Immature natural killer cell (primary cell): ENCODE measurements around the gene UBE2QL1. TPM values are rescaled to one million over a fixed set of nuclear protein-coding genes. Genes with fewer than 3 reads are reported as not detected.
"Not testable (repeated sequence)": the region's sequence is repeated elsewhere in the genome, so short reads cannot be mapped to it uniquely, and the experiment has no call there.

Experiments
- DNase-seq, 3 donors: peaks; one replicate each; pipeline ENCODE4 v3.0.0; 2022; ENCODE audit warnings: mixed read lengths in 1 of 3
- H3K27ac Mint-ChIP-seq, 6 donors: one replicate each; pipeline ENCODE4 v1.8.0; 2020; ENCODE audit warnings: mixed read lengths in 6 of 6, mild to moderate bottlenecking in 5 of 6, inconsistent platforms in 4 of 6, moderate library complexity in 3 of 6
- H3K27me3 Mint-ChIP-seq, 3 donors: one replicate each; pipeline ENCODE4 v1.8.0; 2020 to 2021; ENCODE audit warnings: low read depth in 3 of 3, mild to moderate bottlenecking in 3 of 3, mixed read lengths in 3 of 3, moderate library complexity in 3 of 3, inconsistent platforms in 1 of 3
- H3K36me3 Mint-ChIP-seq, 3 donors: one replicate each; pipeline ENCODE4 v1.8.0; 2020; ENCODE audit warnings: mixed read lengths in 3 of 3, inconsistent platforms in 2 of 3, mild to moderate bottlenecking in 2 of 3
- H3K4me1 Mint-ChIP-seq, 2 donors: one replicate each; pipeline ENCODE4 v1.8.0; 2020; ENCODE audit warnings: inconsistent platforms in 2 of 2, mild to moderate bottlenecking in 2 of 2, mixed read lengths in 2 of 2, moderate library complexity in 1 of 2
- H3K4me3 Mint-ChIP-seq, 5 donors: one replicate each; pipeline ENCODE4 v1.8.0; 2020; ENCODE audit warnings: mild to moderate bottlenecking in 5 of 5, mixed read lengths in 5 of 5, inconsistent platforms in 3 of 5, moderate library complexity in 3 of 5
- H3K9me3 Mint-ChIP-seq, 6 donors: one replicate each; pipeline ENCODE4 v1.8.0; 2020; ENCODE audit warnings: mild to moderate bottlenecking in 6 of 6, mixed read lengths in 6 of 6, inconsistent platforms in 4 of 6, moderate library complexity in 3 of 6
- polyA plus RNA-seq, 3 donors: library from polyadenylated mRNA; unstranded; fragments of 300-500 nt; fragmentation: Illumina TruSeq; gene quantifications; one replicate each; pipeline ENCODE4 v1.2.3, GENCODE V29; 2021

The UBE2QL1 gene
- polyA plus RNA-seq, 3 donors from 2014 or later, result not detected

DNA sequence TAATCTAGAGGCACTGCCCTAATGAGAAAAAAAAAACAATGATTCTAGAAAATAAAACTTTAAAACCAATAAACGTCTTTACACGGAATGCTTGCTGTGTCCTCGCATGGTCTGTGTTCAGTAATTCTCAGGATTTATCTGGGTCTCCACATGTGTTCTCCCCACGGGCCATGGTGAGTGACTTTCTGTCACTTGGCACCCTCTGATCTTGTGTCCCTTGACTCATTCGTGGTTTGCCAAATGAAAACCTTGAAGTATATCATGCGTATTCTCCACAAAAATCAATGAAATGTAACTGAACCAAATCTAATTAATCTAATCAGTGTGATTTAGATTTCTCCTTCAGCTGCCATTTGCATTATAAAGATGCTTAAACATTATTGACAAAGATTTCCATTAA lies 48.0 kb downstream of the UBE2QL1 start:
- Mint-ChIP-seq H3K4me3 (no peak overlapping the region), H3K27ac (no peak overlapping the region), H3K27me3 (peaks cover 0 to 7% (median 0%) of the 10 kb centered on the region in 3 donors), H3K4me1 (no peaks in the 10 kb centered on the region), H3K36me3 (no peaks in the 10 kb centered on the region), H3K9me3 (no peaks in the 10 kb centered on the region)
- no peak for DNase-seq

DNA sequence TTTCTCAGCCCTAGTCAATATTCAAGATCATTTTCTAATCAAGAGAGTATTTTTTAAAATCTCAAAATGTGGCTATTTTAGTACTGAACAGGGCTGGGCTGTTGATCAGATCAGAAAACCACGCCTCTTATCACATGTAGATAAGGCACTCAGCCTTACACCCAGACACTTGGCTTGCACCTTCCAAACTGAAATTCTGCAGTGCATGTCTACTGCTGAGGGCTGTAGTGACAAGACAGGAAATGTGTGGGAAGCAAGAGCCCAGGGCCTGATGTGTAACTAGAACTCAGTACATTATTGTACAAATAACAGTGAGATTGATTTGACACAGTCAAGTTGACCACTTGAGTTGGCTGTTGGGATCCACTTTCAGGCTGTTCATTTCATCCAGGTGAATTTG lies 48.6 kb downstream of the UBE2QL1 start:
- no peaks in the 10 kb centered on the region for H3K36me3 Mint-ChIP-seq
- DNase-seq, result no peak
- no peak overlapping the region for H3K4me3 Mint-ChIP-seq
- H3K27ac Mint-ChIP-seq, result no peak overlapping the region
- H3K27me3 Mint-ChIP-seq, result peaks cover 0 to 7% (median 0%) of the 10 kb centered on the region in 3 donors
- H3K9me3 Mint-ChIP-seq, result no peaks in the 10 kb centered on the region
- H3K4me1 Mint-ChIP-seq, result no peaks in the 10 kb centered on the region

DNA sequence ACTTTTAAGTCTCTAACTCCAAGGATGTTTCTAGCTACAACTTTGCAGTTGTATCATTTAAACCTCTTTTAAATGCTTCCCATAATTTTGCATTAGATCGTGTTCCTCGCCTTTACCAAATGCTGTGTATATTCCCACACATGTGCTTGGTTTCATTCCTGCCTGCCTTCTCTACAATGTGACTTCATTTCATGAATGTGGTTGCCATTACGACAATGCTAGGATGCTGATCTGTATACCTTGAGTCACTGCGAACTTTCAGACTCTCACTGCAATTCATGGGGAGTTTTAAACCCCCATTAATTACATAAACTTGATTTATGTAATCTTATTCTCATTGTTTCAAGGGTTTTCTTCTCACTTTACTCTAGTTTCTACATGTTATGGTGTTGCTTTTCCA lies 50.3 kb downstream of the UBE2QL1 start:
- Mint-ChIP-seq H3K27ac (no peak overlapping the region), H3K36me3 (no peaks in the 10 kb centered on the region), H3K9me3 (no peaks in the 10 kb centered on the region), H3K27me3 (peaks cover 0 to 6% (median 0%) of the 10 kb centered on the region in 3 donors), H3K4me3 (no peak overlapping the region), H3K4me1 (no peaks in the 10 kb centered on the region)
- no peak for DNase-seq

DNA sequence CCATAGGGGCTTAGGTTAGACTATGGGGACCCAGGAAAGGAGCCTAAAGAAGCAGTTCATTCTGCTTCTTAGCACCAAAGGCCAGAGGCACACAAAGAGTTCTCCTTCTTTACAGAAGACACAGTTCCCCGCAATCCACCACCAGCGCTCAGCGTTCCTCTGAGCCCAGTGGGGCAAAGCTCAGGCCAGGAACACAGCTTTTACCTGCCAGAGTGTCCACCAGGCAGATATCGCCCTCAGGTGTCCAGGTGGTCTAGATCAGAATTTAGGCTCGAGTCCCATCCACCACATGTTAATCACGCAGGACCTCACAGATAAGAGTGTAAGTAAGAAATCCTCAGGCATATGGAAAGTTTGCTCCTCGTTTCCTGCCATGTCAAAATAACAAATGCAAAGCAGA lies 53.0 kb downstream of the UBE2QL1 start:
- no peaks in the 10 kb centered on the region for H3K36me3 Mint-ChIP-seq
- H3K9me3 Mint-ChIP-seq, result peaks cover 0 to 2% (median 0%) of the 10 kb centered on the region in 6 donors
- H3K27ac Mint-ChIP-seq, result no peak overlapping the region
- H3K4me3 Mint-ChIP-seq, result no peak overlapping the region
- H3K4me1 Mint-ChIP-seq, result no peaks in the 10 kb centered on the region
- H3K27me3 Mint-ChIP-seq, result peaks cover 0 to 7% (median 4%) of the 10 kb centered on the region in 3 donors
- DNase-seq, result no peak

DNA sequence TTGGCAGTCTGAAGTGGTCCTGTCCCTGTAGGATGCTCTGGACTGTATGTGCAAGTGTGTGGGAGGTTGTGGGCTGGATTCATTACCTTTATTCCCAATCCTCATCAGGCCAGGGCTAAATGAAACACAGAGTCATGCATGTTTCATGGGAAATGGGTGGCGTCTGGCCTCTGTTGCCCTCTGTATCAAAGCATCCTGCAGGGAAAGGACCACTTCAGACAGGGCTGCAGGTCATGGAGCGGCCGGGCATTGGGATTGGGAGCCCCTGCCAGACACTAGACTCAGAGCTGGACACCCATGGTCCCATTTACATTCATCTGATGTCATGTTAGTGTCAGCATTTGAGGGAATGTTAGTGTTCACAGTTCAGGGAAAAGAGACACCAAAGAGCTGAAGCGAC lies 53.8 kb downstream of the UBE2QL1 start:
- Mint-ChIP-seq H3K4me3 (no peak overlapping the region), H3K4me1 (no peaks in the 10 kb centered on the region), H3K36me3 (no peaks in the 10 kb centered on the region), H3K27ac (no peak overlapping the region), H3K27me3 (peaks cover 0 to 7% (median 4%) of the 10 kb centered on the region in 3 donors), H3K9me3 (peaks cover 0 to 2% (median 0%) of the 10 kb centered on the region in 6 donors)
- DNase-seq, result no peak

DNA sequence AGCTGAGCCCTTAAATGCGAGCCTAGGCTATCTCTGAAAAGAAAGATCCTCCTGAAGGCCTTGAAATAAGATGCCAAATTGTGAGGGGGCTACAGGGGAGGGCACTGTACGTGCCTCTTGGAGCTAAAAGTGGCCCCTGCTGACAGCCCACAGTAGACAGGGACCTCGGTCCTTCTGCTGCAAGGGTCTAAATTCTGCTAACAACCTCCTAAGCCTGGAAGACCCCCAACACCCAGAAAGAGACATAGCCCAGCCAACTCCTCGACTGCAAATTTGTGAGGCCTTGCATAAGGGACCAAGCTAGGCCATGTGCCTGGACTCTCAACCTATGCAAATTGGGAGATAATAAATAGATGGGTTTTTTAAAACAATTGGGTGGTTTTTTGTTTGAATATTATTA lies 54.7 kb downstream of the UBE2QL1 start:
- Mint-ChIP-seq H3K36me3 (no peaks in the 10 kb centered on the region), H3K9me3 (peaks cover 0 to 2% (median 0%) of the 10 kb centered on the region in 6 donors), H3K27ac (no peak overlapping the region), H3K4me3 (no peak overlapping the region), H3K4me1 (no peaks in the 10 kb centered on the region), H3K27me3 (peaks cover 0 to 7% (median 4%) of the 10 kb centered on the region in 3 donors)
- DNase-seq, result no peak

DNA sequence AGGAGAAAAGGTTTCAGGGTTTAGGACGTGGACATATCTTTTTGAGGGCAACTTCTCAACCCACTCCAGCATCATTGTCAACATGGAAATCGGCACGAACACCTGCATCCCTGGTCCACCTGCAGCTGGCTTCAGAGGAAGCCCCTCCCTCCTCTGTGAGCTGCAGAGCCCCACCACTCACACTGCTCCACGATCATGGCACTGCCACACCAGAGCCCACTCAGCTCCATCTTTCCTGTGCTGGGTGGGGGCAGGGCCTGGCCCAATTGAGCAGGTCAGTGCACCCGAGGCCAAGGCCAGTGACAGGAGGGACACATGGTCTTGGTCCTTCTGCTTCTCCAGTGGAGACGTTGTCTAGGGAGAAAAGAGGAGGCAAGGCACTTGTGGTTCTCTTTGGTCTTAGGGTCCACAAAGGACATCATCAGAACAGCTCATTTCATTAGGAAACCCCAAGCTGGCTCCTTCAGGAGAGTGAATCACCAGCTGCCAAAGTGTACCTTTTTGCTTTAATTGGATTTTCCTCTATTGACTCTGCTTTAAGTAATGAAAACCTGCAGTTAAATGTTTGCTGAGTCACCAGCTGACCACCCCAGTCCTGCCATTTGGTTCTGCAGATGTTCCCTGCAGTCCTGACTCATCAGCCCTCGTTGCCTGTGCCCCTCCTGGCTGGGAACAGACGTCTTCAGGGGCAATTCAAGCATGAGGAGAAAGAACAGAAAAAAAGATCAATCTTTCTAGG lies 56.2 kb downstream of the UBE2QL1 start:
- DNase-seq, result no peak
- no peaks in the 10 kb centered on the region for H3K4me1 Mint-ChIP-seq
- H3K9me3 Mint-ChIP-seq, result peaks cover 0 to 2% (median 0%) of the 10 kb centered on the region in 6 donors
- H3K4me3 Mint-ChIP-seq, result no peak overlapping the region
- H3K27ac Mint-ChIP-seq, result no peak overlapping the region
- peaks cover 0 to 8% (median 4%) of the 10 kb centered on the region in 3 donors for H3K27me3 Mint-ChIP-seq
- no peaks in the 10 kb centered on the region for H3K36me3 Mint-ChIP-seq

DNA sequence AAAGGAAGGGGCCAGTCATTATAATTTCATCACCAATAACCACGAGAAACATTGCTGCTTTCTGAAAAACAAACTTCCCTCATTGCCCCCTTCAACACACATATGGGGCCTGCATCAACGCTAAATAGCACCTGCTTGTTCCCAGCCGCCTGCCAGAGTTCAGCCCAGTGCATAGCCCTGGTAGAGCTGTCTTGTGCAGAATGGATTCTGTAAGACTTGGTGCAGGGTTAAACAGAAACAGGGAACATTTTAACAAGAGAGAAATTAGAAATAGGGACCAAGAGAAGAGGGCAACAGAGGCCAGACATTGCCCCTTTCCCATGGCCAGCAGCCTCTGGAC lies 56.7 kb downstream of the UBE2QL1 start:
- H3K27ac Mint-ChIP-seq, result no peak overlapping the region
- H3K36me3 Mint-ChIP-seq, result no peaks in the 10 kb centered on the region
- no peaks in the 10 kb centered on the region for H3K4me1 Mint-ChIP-seq
- no peak for DNase-seq
- H3K9me3 Mint-ChIP-seq, result peaks cover 0 to 2% (median 0%) of the 10 kb centered on the region in 6 donors
- no peak overlapping the region for H3K4me3 Mint-ChIP-seq
- peaks cover 0 to 9% (median 4%) of the 10 kb centered on the region in 3 donors for H3K27me3 Mint-ChIP-seq

DNA sequence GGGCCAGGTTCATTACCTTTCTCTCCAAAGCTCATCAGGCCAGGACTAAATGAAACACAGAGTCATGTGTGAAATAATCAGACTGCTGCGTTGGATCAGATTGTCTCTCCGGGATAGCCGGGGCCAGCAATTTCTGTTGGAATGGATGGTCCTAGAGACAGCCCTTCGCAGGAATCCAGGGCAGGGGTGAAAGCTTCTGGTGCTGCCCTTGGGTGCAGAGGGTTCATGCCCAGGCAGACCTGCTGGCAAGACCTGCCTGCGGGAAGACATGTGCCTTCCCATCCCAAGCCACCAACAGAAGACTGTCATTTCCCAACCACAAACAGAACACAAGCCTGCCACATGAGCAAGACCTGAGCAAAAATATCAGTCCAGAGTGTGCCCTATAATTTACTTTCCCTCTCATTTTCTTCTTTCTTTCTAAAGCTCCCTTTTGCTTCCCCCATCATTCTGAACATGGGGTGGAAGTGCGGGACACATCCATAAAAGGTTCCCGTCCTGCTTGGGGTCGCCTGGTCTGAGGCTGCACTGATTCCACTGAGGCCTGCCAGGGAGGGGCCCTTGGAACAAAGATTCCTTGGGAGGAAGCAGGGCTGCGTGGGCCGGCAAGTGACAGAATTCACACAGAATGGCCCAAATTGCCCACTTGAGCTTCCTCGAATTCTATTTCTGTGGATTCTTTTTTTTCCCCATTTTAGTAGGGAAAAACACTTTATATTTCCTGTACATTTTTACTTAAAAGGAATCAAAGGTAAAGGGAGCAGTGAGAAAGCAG lies 57.3 kb downstream of the UBE2QL1 start:
- no peaks in the 10 kb centered on the region for H3K4me1 Mint-ChIP-seq
- H3K27ac Mint-ChIP-seq, result no peak overlapping the region
- no peaks in the 10 kb centered on the region for H3K36me3 Mint-ChIP-seq
- H3K27me3 Mint-ChIP-seq, result peaks cover 0 to 10% (median 4%) of the 10 kb centered on the region in 3 donors
- H3K4me3 Mint-ChIP-seq, result no peak overlapping the region
- H3K9me3 Mint-ChIP-seq, result peaks cover 0 to 2% (median 0%) of the 10 kb centered on the region in 6 donors
- no peak for DNase-seq

DNA sequence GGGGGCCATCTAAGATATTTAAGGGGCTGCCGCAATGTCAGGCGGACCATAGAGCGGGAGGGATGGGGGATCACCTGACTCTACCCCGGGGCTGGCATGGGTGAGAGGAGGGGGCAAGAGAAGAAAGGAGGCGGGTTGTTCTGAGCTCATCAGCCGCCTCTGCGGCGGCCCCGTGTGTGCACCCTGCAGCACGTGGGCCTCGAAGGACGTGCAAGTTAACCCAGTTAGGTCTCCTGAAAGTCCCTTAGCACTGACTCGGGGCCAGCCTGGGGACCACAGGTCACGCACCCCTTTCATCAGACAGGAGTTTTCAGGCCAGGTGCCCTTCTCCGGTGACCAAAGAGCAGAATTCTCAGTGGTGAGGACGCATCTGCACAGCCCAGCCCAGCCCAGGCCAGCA lies 58.0 kb downstream of the UBE2QL1 start:
- peaks cover 0 to 10% (median under 1%) of the 10 kb centered on the region in 3 donors for H3K27me3 Mint-ChIP-seq
- H3K27ac Mint-ChIP-seq, result no peak overlapping the region
- H3K4me1 Mint-ChIP-seq, result no peaks in the 10 kb centered on the region
- no peak overlapping the region for H3K4me3 Mint-ChIP-seq
- DNase-seq, result no peak
- no peaks in the 10 kb centered on the region for H3K36me3 Mint-ChIP-seq
- H3K9me3 Mint-ChIP-seq, result peaks cover 0 to 2% (median 0%) of the 10 kb centered on the region in 6 donors

DNA sequence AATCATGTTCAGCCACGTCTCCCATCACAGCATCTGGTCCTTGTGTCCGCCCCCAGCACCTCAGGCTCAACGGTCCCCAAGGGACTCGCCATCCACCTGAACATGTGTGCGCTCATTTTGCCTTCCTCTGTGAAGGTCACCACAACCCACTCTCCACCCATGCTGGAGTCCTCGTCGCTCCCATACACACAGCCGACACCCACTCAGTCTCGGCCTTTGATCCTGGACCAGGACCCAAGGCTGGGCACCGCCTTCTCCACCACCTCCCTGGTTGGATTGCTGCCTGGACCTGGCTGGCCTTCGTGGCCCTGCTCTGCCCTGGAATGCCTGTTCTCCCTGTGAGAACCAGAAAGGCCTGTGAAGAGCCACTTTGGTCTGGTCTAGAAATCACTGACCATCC lies 60.3 kb downstream of the UBE2QL1 start:
- Mint-ChIP-seq H3K4me3 (no peak overlapping the region), H3K9me3 (peaks cover 0 to 2% (median 0%) of the 10 kb centered on the region in 6 donors), H3K27me3 (peaks cover 0 to 10% (median 0%) of the 10 kb centered on the region in 3 donors), H3K27ac (no peak overlapping the region), H3K36me3 (no peaks in the 10 kb centered on the region), H3K4me1 (no peaks in the 10 kb centered on the region)
- no peak for DNase-seq

DNA sequence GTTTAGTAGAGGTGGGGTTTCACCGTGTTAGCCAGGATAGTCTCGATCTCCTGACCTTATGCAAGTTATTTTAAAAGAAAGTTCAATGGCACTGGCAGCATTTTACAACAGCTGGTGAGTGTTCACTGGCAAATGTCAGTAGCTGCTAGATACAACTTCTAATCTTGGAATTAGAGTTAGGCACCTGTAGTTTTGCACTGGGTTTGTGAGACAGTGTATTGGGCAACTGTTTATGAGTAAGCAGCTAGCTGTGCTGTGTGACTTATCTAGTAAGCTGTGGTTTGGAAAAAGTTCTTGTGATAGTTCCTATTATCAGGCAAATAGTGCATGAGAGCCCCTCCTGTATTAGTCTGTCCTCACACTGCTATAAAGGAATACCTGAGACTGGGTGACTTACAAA lies 61.5 kb downstream of the UBE2QL1 start:
- H3K27ac Mint-ChIP-seq, result no peak overlapping the region
- H3K36me3 Mint-ChIP-seq, result no peaks in the 10 kb centered on the region
- no peaks in the 10 kb centered on the region for H3K4me1 Mint-ChIP-seq
- H3K9me3 Mint-ChIP-seq, result peaks cover 0 to 2% (median 0%) of the 10 kb centered on the region in 6 donors
- H3K27me3 Mint-ChIP-seq, result peaks cover 0 to 10% (median 0%) of the 10 kb centered on the region in 3 donors
- no peak overlapping the region for H3K4me3 Mint-ChIP-seq
- DNase-seq, result no peak

DNA sequence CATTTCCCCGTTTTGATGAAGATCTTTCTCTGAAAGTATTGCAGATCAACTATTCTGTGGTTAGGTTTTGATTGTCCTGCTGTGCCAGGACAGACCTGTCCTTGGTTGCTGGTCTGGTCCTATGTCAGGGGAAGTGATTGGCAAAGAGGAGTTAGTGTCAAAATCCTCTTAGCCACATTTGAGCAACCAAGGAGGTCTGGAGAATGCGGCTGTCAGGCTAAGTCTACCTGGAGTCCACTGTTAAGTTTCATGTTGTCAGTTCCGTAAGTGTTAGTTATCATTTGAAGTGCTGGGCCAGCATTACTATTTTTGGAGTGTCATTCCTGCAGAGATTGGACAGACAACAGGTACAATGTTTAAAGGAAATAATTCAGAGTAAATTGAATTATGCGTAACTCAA lies 62.3 kb downstream of the UBE2QL1 start:
- Mint-ChIP-seq H3K4me3 (no peak overlapping the region), H3K36me3 (no peaks in the 10 kb centered on the region), H3K9me3 (no peaks in the 10 kb centered on the region)

DNA sequence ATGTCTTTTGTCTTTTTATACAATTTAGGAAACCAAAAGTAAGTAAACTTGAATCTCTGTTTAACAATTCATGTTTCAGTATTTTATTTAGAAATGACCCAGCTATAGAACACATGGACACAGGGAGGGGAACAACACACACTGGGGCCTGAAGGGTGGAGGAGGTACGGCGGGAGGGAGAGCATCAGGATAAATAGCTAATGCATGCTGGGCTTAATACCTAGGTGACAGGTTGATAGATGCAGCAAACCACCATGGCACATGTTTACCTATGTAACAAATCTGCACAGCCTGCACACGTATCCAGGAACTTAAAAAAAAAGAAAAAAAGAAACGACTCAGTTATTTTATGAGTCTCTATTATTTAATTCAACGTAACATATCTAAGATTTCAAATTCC lies 67.2 kb downstream of the UBE2QL1 start:
- not testable (repeated sequence) for H3K4me3 Mint-ChIP-seq, H3K27me3 Mint-ChIP-seq, H3K27ac Mint-ChIP-seq, H3K9me3 Mint-ChIP-seq, H3K4me1 Mint-ChIP-seq, H3K36me3 Mint-ChIP-seq, DNase-seq

More for the DNA sequence above, 62.3 kb downstream of the UBE2QL1 start:
- H3K27ac Mint-ChIP-seq, result no peak overlapping the region
- peaks cover 0 to 12% (median 0%) of the 10 kb centered on the region in 3 donors for H3K27me3 Mint-ChIP-seq
- no peaks in the 10 kb centered on the region for H3K4me1 Mint-ChIP-seq
- no peak for DNase-seq
